ENCODE results near the gene CCND3. TPM values are rescaled to one million over a fixed set of nuclear protein-coding genes. Genes with fewer than 3 reads are reported as not detected.
A peak's percentile ranks its signal among the peaks of the same experiment; 100 is the strongest.

Gene CCND3
- total RNA-seq, 1 donor from 2014 or later, result 91.2 TPM

- H3K9me3 Mint-ChIP-seq (ENCODE audit: unreplicated experiment), result no peaks in the 10 kb centered on the region
- no peak overlapping the region for H3K4me3 Mint-ChIP-seq (ENCODE audit: unreplicated experiment)
- H3K4me1 Mint-ChIP-seq (ENCODE audit: unreplicated experiment), result peaks cover 9% of the 10 kb centered on the region
- DNase-seq (ENCODE audit: extremely low spot score, unreplicated experiment), result peak; percentile 76
- no peak for TF ChIP-seq CTCF (IDR thresholded peaks at IDR 0.05)
- no peaks in the 10 kb centered on the region for H3K27me3 Mint-ChIP-seq (ENCODE audit: unreplicated experiment)
- H3K36me3 Mint-ChIP-seq (ENCODE audit: unreplicated experiment), result no peaks in the 10 kb centered on the region
- no peak overlapping the region for H3K27ac Mint-ChIP-seq (ENCODE audit: unreplicated experiment)
Observed at GRCh38 chr6:41894366-41895299, 47.0 kb downstream of the CCND3 start.

GRCh38 chr6:41892921-41893564 is 48.6 kb downstream of the CCND3 start:
- Mint-ChIP-seq H3K4me3 (ENCODE audit: unreplicated experiment) (no peak overlapping the region), H3K9me3 (ENCODE audit: unreplicated experiment) (no peaks in the 10 kb centered on the region), H3K27me3 (ENCODE audit: unreplicated experiment) (no peaks in the 10 kb centered on the region), H3K4me1 (ENCODE audit: unreplicated experiment) (peaks cover 9% of the 10 kb centered on the region), H3K27ac (ENCODE audit: unreplicated experiment) (no peak overlapping the region), H3K36me3 (ENCODE audit: unreplicated experiment) (no peaks in the 10 kb centered on the region)
- no peak for TF ChIP-seq CTCF (IDR thresholded peaks at IDR 0.05)
- peak; percentile 0 for DNase-seq (ENCODE audit: extremely low spot score, unreplicated experiment)

- Mint-ChIP-seq H3K4me3 (ENCODE audit: unreplicated experiment) (no peak overlapping the region), H3K9me3 (ENCODE audit: unreplicated experiment) (no peaks in the 10 kb centered on the region), H3K4me1 (ENCODE audit: unreplicated experiment) (peaks cover 2% of the 10 kb centered on the region), H3K36me3 (ENCODE audit: unreplicated experiment) (no peaks in the 10 kb centered on the region), H3K27me3 (ENCODE audit: unreplicated experiment) (no peaks in the 10 kb centered on the region), H3K27ac (ENCODE audit: unreplicated experiment) (no peak overlapping the region)
- no peak for DNase-seq (ENCODE audit: extremely low spot score, unreplicated experiment)
- no peak for TF ChIP-seq CTCF (IDR thresholded peaks at IDR 0.05)
Observed at GRCh38 chr6:41887331-41887751, 54.3 kb downstream of the CCND3 start.

GRCh38 chr6:41885930-41886329 is 55.7 kb downstream of the CCND3 start:
- H3K36me3 Mint-ChIP-seq (ENCODE audit: unreplicated experiment), result no peaks in the 10 kb centered on the region
- no peak for DNase-seq (ENCODE audit: extremely low spot score, unreplicated experiment)
- TF ChIP-seq CTCF (IDR thresholded peaks at IDR 0.05), result no peak
- no peaks in the 10 kb centered on the region for H3K27me3 Mint-ChIP-seq (ENCODE audit: unreplicated experiment)
- no peak overlapping the region for H3K27ac Mint-ChIP-seq (ENCODE audit: unreplicated experiment)
- peaks cover 5% of the 10 kb centered on the region for H3K4me1 Mint-ChIP-seq (ENCODE audit: unreplicated experiment)
- H3K4me3 Mint-ChIP-seq (ENCODE audit: unreplicated experiment), result no peak overlapping the region
- H3K9me3 Mint-ChIP-seq (ENCODE audit: unreplicated experiment), result no peaks in the 10 kb centered on the region

- Mint-ChIP-seq H3K4me1 (ENCODE audit: unreplicated experiment) (peaks cover 5% of the 10 kb centered on the region), H3K27me3 (ENCODE audit: unreplicated experiment) (no peaks in the 10 kb centered on the region), H3K9me3 (ENCODE audit: unreplicated experiment) (no peaks in the 10 kb centered on the region), H3K27ac (ENCODE audit: unreplicated experiment) (no peak overlapping the region), H3K4me3 (ENCODE audit: unreplicated experiment) (no peak overlapping the region), H3K36me3 (ENCODE audit: unreplicated experiment) (peaks cover 1% of the 10 kb centered on the region)
- no peak for TF ChIP-seq CTCF (IDR thresholded peaks at IDR 0.05)
- DNase-seq (ENCODE audit: extremely low spot score, unreplicated experiment), result no peak
Observed at GRCh38 chr6:41884957-41885356, 56.7 kb downstream of the CCND3 start.
